HG03558 (cell line): Measurements from ENCODE around the gene PTPN1.
A peak's percentile ranks its signal among the peaks of the same experiment; 100 is the strongest.
"Not testable (repeated sequence)": the region's sequence is repeated elsewhere in the genome, so short reads cannot be mapped to it uniquely, and the experiment has no call there.

ENCODE experiments used
- ATAC-seq: cut with Tn5 transposase; IDR thresholded peaks from one replicate; pipeline ENCODE4 v1.9.1; 2021; ENCODE audit warnings: moderate number of reproducible peaks; ENCODE audit not compliant: unreplicated experiment; ENCODE audit errors: extremely low read depth

The PTPN1 gene

DNA sequence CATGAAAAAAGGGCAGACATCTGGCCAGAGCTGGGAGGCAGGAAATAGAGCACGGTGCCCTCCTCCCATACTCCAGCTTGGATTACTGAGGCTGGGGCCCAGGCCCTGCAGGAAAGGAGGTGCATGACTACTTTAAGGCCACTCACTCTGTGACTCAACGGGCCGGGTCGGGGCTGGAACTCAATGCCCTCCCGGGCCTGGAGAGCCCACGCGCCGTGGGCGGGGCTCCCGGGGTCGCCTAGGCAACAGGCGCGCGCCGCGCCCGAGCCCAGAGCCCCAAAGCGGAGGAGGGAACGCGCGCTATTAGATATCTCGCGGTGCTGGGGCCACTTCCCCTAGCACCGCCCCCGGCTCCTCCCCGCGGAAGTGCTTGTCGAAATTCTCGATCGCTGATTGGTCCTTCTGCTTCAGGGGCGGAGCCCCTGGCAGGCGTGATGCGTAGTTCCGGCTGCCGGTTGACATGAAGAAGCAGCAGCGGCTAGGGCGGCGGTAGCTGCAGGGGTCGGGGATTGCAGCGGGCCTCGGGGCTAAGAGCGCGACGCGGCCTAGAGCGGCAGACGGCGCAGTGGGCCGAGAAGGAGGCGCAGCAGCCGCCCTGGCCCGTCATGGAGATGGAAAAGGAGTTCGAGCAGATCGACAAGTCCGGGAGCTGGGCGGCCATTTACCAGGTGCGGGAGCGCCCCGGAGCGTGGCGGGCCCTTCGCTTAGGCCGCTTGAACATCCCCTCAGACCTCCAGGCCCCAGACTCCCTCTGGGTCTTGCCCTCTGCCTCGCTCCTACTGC lies at the start of gene PTPN1:
Gene PTPN1 (plus strand): TSS at position 461 of the 783 bp plus-strand sequence. CDS start 145 bp downstream, at position 606.
- ATAC-seq, result peak; percentile 77

DNA sequence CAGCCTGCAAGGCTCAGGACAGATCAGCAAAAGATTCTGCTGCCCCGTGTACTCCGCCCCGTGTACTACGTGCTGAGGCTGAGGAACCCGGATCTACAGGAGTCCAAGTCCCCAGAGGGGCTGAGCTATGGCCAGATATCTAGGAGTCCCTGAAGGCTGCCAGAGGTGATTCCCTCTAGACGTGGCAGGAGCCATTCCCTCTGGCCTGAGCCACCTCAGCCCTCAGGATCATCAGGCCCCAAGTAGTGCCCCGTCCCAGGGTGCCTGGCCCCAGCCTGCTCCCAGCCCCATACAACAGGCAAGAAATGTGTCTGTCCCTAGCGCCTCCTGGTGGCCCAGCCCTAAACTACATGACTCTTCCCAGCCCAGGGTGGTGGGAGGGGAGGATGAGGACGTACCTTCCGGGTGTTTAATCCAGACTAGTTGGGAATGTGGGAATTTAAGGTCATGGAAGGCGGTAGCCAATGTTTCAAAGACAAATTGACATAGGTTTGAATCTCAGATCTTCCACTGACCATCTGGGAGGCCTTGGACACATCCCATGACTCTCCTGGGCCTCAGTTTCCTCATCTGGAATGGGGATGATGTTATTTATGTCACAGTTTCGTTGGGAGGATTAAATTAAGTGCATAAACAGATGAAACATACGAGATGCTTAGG lies 49.4 kb upstream of the PTPN1 start:
- no peak for ATAC-seq

DNA sequence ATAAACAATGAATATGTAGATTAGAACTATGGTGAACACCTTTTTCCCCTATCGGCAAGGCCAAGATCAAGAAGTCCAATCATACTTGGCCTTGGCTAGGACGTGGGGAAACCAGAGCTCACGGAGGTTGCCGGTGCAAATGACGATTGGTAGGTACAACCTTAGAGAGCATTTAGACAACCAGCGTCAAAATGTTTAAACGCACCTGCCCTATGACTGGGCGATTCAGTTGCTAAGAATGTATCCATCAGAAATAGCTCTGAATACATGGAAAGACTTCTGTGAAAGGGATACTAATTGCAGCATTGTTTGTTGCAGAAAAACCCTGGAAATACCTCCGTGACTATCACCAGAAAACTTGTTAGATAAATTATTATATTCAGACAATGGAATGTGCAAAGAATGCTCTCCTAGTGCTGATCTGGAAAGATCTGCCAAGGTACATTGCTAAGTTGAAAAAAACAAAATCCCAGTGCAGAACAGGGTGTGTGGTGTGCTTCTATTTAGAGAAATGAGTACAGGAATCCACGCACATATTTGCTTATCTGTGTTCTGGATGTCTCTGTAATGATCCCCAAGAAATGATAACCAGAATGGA lies 48.0 kb upstream of the PTPN1 start:
- ATAC-seq, result no peak

DNA sequence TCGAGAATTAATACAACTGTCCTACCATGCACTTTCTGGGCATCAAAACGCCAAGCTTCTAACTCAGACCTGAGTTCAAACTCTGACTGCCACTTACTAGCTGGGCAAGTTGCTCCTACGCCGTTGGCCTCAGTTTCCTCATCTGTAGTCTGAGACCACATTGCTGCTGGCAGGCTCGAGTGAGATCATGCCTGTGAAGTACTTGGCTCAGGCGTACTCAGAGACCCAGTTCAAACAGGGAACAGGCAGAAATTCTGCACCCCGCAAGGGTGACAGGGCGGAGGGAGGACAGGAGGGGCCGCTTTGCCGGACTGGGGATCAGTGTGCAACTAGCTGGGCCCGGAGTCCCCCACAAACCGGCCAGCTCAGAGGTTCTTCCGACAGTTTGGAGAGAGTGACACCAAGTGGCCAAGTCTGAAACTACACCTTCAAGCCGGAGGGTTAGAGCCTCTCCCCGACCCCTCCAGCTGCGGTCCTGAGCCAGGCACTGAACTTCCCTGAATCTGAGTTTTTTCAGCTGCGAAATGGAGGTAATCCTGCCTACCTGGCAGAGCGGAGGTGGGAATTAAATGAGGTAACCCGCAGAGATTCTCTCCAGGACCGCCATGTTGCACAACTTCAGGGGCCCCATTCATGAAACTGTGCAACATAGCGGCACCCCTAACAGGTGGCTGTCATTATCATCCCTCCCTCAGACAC lies 46.0 kb upstream of the PTPN1 start:
- no peak for ATAC-seq

DNA sequence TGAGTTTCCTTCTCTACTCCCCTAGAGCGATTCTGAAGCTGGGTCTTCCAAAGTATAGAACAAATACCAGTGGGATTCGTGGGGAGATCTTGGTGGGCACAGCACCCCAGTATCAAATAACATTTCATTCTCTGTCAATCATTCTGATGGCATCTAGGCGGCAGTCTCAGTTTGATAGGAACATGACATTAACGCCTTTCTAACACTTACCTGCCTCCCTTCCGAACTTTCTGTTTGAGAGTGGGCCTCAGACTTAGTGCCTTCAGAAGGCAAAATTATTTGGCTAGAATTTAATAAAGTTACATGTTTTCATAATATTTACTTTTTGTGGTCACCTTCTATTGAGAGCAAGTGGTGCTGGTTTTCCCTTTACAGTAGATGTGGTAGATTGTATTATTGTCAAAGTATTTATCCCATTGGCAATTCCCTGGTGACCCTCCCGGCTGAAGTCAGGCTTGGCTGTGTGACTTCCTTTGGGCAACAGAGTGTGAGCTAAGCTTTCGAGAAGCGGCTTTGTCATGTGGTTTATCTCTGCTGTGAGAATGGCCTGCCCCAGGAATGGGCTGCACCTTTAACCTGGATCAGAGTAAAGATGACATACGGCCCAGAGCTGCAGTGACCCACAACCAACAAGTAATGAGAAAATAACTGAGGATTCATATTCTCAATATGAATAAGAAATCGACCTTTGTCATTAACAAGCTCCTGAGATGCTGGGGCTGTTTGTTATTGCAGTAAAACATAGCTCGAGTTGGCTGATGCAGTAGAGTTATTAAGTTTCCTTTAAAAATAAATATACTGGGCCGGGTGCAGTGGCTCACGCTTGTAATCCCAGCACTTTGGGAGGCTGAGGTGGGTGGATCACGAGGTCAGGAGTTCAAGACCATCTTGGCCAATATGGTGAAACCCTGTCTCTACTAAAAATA lies 45.2 kb upstream of the PTPN1 start:
- no peak for ATAC-seq

DNA sequence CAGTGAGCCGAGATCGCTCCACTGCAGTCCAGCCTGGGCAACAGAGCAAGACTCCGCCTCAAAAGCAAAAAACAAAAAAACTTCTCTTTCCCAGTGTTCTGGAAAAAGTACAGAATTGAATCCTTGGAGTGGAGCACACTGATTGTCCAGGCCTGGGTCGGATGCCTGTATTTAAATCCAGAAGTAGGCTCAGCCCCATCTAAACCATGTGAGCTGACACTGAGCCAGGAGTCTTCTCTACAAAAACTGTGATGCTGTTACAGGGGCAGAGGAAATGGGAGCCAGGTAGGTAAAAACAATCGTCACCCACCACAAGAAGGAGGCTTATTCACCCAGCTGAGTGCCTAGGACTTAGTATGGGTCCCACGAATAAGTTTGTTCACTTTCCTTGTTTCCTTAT lies 43.0 kb upstream of the PTPN1 start:
- ATAC-seq, result no peak

DNA sequence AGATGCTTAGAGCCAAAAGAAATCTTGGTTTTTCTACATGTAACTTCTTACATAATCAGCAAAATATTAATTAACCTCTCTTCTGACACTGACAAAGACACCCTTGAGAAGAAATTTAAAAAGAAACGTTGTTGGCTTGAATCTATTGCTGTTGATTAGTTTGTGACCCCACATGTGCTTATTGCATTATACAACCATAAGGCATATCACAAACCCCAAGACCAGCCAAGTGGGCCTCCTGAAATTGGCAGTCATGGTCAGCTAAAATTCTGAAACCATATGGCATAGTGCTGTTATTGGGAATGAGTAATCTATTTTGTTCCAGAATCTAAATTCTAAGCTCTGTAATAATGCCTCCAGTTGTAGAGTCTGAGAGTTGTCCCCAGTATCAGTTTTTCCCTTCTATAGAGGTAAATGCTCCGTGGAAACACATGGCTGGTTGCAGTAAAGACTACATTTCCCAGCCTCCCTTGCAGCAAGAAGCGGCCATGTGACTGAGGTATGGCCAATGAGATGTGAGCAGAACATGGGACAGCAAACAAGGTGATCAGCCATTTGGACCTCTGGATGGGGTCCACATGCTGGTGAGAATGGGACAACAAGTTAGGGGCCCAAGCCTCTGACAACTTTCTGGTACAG lies 42.3 kb upstream of the PTPN1 start:
- no peak for ATAC-seq

DNA sequence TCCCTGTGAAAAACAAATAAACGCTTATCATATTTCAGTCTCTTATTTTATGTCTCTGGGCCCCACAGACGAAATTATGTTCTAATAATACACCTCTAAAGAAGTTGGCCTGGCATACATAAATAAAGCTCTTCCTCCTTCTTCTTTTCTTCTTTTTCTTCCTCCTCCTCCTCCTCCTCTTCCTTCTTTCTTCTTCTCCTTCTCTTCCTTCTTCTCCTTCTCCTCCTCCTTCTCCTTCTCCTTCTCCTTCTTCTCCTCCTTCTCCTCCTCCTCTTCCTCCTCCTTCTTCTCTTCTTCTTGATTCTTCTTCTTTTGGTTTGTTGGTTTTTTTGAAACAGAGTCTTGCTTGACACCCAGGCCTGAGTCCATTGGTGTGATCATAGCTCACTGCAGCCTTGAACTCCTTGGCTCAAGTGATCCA lies 41.8 kb upstream of the PTPN1 start:
- no peak for ATAC-seq

DNA sequence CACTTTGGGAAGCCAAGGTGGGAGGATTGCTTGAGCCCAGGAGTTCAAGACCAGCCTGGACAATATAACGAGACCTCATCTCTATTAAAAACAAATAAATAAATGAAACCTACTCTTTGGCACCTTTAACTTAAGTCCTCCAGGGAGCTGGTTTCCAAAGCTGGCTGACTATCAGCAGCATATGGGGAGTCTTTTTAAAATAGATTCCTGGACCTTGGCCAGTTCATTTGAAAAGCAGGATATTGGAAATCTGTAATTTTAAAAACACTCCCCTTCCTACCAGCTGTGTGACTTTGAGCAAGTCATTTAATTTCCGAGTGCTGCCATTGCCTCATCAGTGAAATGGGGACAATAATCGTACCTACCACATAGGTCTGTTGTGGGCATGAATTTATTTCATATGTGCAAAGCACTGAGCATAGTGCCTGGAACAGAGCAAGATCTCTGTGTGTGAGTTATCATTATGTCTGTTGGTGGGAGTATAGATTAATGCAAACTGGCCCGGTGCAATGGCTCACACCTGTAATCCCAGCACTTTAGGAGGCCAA lies 40.9 kb upstream of the PTPN1 start:
- no peak for ATAC-seq

DNA sequence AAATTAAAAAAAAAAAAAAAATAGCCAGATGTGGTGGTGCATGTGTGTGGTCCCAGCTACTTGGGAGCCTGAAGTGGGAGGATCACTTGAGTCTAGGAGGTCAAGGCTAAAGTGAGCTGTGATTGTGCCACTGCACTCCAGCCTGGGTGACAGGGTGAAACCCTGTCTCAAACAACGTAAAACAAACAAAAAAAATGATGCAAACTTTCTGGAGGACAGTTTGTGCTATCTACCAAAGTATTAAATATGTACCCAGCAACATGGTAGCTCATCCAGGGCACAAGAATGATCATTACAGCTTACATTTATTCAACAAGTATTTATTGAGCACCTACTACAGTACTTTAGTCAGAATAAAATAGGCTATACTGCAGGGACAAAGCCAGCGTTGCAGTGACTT lies 40.4 kb upstream of the PTPN1 start:
- ATAC-seq, result no peak

DNA sequence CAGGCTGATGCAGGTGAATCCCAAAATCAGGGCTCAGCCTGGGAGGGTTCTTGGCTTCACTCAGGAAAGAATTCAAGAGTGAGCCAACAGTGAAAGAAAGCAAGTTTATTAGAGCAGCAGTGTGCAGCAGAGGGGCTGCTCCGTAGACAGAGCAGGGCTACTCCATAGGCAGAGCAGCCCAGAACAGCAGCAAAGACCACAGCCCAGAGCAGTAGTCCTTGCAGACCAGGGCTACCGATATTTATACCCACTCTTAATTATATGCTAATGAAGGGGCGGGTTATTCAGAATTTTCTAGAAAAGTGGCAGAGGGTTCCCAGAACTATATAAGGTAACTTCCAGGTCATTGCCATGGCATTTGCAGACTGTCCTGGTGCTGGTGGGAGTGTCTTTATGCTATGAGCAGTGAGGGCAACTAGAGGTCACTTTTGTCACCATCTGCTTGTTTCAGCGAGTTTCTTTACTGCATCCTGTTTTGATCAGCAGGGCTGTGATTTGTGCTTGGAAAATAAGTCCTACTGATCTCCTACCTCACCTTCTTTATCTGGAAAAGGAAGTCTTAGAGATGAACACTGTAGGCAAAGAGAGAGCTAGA lies 39.8 kb upstream of the PTPN1 start:
- no peak for ATAC-seq

DNA sequence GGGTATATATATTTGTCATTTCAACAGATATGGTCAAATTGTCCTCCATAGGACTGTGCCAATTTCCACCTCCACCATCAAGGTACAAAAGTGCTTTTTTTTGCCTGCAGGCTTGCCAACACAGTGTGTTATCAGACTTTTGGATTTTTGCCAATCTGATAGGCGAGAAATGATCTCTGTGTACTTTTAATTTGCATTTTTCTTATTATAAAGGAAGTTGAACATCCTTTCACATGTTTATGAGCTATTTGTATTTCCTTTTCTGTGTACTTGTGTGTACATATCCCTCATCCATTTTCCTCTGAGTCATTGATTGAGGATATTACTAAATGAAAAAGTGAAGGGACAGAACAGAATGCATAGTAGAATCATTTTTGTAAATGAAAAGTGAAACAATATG lies 39.0 kb upstream of the PTPN1 start:
- no peak for ATAC-seq

DNA sequence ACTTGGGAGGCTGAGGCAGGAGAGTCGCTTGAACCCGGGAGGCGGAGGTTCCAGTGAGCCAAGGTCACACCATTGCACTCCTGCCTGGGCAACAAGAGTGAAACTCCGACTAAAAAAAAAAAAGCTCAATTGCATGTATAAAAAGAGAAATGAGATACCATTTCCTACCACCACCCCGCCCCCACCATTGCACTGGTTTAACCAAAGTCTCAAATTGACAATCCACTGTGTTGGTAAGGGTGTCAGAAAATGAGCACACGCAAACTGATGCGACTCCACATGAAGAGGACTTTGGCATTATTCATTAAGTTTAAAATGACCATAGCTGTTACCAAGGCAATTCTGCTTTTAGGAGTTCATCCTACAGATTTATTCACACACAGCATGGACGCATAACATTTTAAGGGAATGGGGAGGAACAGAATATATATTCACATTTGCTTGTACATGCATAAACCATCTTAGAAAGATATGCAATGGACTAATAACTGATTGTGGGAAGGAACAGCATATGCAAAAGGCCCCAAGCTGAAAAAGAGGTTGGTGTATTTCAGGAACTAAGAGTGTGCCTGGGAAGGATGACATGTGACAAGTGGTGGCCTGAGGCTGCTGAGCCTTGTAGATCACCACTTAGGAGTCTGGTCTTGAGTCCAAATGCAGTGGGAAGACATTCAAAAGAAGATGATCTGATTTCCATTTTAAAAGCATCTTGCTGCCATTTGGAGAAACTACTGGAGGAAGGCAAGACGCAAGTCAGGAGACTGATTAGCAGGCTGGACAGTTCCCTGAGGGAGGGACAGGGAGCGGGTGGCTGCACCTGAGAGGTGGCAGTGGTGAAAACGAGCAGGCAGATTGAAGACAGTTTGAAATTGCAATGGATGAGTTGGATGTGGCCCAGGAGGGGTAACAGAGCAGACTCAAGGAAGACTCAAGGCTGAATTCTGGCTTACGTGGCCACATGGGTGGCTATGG lies 37.2 kb upstream of the PTPN1 start:
- ATAC-seq, result no peak

DNA sequence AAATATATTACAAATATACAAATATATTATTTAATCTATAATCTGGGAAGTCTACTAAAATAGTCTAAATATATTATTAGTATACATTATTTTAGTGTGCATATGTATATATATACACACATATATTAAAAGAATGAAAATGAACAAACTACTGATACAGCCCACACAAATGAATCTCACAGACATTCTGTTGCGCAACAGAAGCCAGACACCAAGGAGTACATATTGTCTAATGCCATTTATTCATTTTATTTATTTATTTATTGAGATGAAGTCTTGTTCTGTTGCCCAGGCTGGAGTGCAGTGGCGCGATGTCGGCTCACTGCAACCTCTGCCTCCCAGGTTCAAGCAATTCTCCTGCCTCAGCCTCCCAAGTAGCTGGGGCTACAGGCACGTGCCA lies 35.8 kb upstream of the PTPN1 start:
- ATAC-seq, result not testable (repeated sequence)

DNA sequence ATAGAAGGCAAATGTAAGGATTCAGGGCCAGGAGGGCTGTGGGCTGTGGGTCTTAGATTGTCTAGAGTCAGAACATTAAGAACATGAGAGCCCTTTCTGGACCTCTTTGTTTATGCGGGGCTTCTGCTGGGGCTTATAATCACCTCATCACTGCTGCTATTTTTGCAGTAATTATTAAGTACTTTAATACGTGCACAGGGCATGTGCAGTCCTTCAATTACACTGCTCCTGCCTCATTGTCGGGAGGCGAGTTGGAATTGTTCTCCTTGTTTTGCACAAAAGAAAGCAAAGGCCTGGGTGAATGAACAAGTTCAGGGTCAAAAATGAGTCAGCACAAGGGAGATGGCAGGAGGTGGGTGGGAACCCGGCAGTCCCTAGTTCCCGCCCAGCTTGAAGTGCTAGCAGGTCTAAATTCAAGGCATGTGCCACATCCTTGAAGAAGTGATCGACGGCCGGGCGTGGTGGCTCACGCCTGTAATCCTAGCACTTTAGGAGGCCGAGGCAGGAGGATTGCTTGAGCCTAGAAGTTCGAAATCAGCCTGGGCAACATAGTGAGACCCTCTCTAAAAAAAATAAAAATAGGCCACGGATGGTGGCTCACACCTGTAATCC lies 34.4 kb upstream of the PTPN1 start:
- ATAC-seq, result no peak

DNA sequence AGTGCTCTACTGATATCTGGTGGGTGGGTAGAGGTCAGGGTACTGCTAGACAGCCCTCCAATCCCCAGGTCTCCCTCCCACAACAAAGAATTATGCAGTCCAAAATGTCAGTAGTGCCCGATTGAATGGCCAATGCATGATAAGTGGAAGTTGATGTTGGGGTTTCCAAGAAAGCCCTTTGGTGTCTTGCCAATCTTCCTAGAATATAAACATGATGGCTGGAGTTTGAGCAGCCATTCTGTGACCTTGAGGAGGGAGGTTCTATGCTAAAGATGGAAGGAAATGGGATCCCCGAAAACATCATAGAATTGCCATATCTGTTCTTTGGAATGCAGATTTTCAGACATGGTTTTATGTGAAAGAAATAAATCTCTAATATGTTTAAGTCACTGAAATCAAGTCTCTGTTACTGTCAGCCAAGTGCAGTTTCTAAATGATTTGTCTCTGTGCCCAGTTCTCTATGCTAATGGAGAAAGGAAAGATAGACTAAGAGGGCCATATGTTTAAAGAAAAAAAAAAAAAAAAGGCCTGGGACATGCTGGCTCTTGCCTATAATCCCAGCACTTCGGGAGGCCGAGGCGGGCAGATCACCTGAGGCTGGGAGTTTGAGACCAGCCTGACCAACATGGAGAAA lies 32.8 kb upstream of the PTPN1 start:
- no peak for ATAC-seq
